Body of pancreas (tissue), 4 donors: ENCODE results near the gene RSRP1.
"Not testable (repeated sequence)": the region's sequence is repeated elsewhere in the genome, so short reads cannot be mapped to it uniquely, and the experiment has no call there.

ENCODE experiments used
- CTCF ChIP-seq, 7 experiments: fragments of 450-650 bp in 4 of 7; fragments of 200-600 bp in 3 of 7; sonication (generic) in 3 of 7; IDR thresholded peaks; one replicate each; pipeline ENCODE4 v1.5.1; 2016 to 2019; ENCODE audit warnings: antibody characterized with exemption in 7 of 7
- POLR2A ChIP-seq, 3 donors: fragments of 450-650 bp; IDR thresholded peaks; one replicate each; pipeline ENCODE4 v1.6.1; 2016; ENCODE audit warnings: antibody characterized with exemption in 3 of 3, mild to moderate bottlenecking in 2 of 3

- not testable (repeated sequence) for TF ChIP-seq CTCF, POLR2A (IDR thresholded peaks at IDR 0.05)
These were observed 13.1 kb upstream of the RSRP1 start for GRCh38 chr1:25260336-25260735.
